A549 (cell line): ENCODE data around the gene NR5A2. TPM values are rescaled to one million over a fixed set of nuclear protein-coding genes. Genes with fewer than 3 reads are reported as not detected.

Source experiments
- ATAC-seq, 2 experiments: fragments of 200-7000 bp in 1 of 2; fragments of >200 bp in 1 of 2; cut with Nextera tagmentation in 1 of 2; cut with Tn5 transposase in 1 of 2; 3 replicates each; pipeline versions ENCODE4 v1.8.0 to v1.9.1; 2018 to 2020; ENCODE audit warnings: mild to moderate bottlenecking in 1 of 2, moderate library complexity in 1 of 2
- CTCF ChIA-PET: fragments of 300-600 bp; sonication (Branson Sonifier 250); formaldehyde crosslinking; extraction: SDS; loops from one replicate; lab custom pipeline; 2021; ENCODE audit warnings: antibody characterized with exemption, inconsistent platforms; lab: Yijun Ruan, JAX
- POLR2A ChIA-PET: fragments of 350-600 bp; formaldehyde crosslinking; extraction: SDS; loops from one replicate; lab custom pipeline; 2021; ENCODE audit warnings: antibody characterized with exemption, inconsistent platforms; lab: Yijun Ruan, JAX
- DNase-seq, 2 experiments: peaks; one replicate each; pipeline versions ENCODE4 v3.0.0 to v3.0.0-alpha.2; 2011 to 2016; ENCODE audit warnings: low read depth in 1 of 2, low spot score in 1 of 2
- FAIRE-seq: peaks from 2 replicates; lab custom pipeline; 2011; peaks lifted over from hg19 to GRCh38; lab: Jason Lieb, UNC
- H3K27ac ChIP-seq, 2 experiments: fragments of >200 bp; sonication (Bioruptor Twin); formaldehyde crosslinking; 3 replicates each; pipeline ENCODE4 v1.5.1; 2016 to 2017
- H3K4me1 ChIP-seq: fragments of >200 bp; sonication (Bioruptor Twin); formaldehyde crosslinking; 3 replicates; pipeline ENCODE4 v1.6.1; 2016
- H3K4me2 ChIP-seq: fragments of >200 bp; sonication (Bioruptor Twin); formaldehyde crosslinking; 3 replicates; pipeline ENCODE4 v1.6.1; 2016
- H3K4me3 ChIP-seq: fragments of >200 bp; sonication (Bioruptor Twin); formaldehyde crosslinking; 3 replicates; pipeline ENCODE4 v1.5.1; 2016
- H3K9me3 ChIP-seq: fragments of >200 bp; sonication (Bioruptor Twin); formaldehyde crosslinking; 3 replicates; pipeline ENCODE4 v1.6.1; 2016
- CBX8 ChIP-seq: fragments of 200-600 bp; sonication (generic); IDR thresholded peaks from 2 replicates; pipeline ENCODE4 v1.6.1; 2016
- CEBPB ChIP-seq, 2 experiments: fragments of >200 bp in 1 of 2; sonication (Bioruptor Twin) in 1 of 2; formaldehyde crosslinking in 1 of 2; IDR thresholded peaks; 2 replicates each; pipeline ENCODE4 v1.6.1; 2012 to 2016
- CHD2 ChIP-seq: fragments of 150-350 bp; IDR thresholded peaks from 2 replicates; pipeline ENCODE4 v1.6.1; 2014; ENCODE audit warnings: low read length; ENCODE audit not compliant: partially characterized antibody
- EHF ChIP-seq: fragments of 250-450 bp; sonication (Bioruptor Pico); IDR thresholded peaks from 2 replicates; pipeline ENCODE4 v1.5.0; 2020; ENCODE audit warnings: mild to moderate bottlenecking
- EHMT2 ChIP-seq: fragments of 200-600 bp; sonication (generic); IDR thresholded peaks from 2 replicates; pipeline ENCODE4 v1.6.1; 2016; ENCODE audit warnings: antibody characterized with exemption, low read depth, mild to moderate bottlenecking, moderate library complexity
- FOSL2 ChIP-seq, 2 experiments: fragments of 450-650 bp in 1 of 2; fragments of >200 bp in 1 of 2; sonication (Bioruptor Twin) in 1 of 2; formaldehyde crosslinking; IDR thresholded peaks; 2 replicates each; pipeline versions ENCODE4 v1.5.0 to v1.6.1; 2016 to 2020; ENCODE audit warnings: mild to moderate bottlenecking in 1 of 2, moderate library complexity in 1 of 2
- FOXS1 ChIP-seq: fragments of 250-450 bp; sonication (Bioruptor Pico); IDR thresholded peaks from 2 replicates; pipeline ENCODE4 v1.5.0; 2020; ENCODE audit warnings: mild to moderate bottlenecking, moderate library complexity
- GATA3 ChIP-seq: IDR thresholded peaks from 2 replicates; pipeline ENCODE4 v1.6.1; 2012; ENCODE audit warnings: borderline replicate concordance
- HEYL ChIP-seq: fragments of 250-450 bp; sonication (Bioruptor Pico); IDR thresholded peaks from 2 replicates; pipeline ENCODE4 v1.8.0; 2021; ENCODE audit warnings: mild to moderate bottlenecking, moderate library complexity
- KDM1A ChIP-seq: fragments of 200-600 bp; sonication (generic); IDR thresholded peaks from 2 replicates; pipeline ENCODE4 v1.6.1; 2016; ENCODE audit warnings: low read depth, mild to moderate bottlenecking
- MAFK ChIP-seq: fragments of 450-650 bp; IDR thresholded peaks from 2 replicates; pipeline ENCODE4 v1.6.1; 2014; ENCODE audit not compliant: partially characterized antibody
- MAZ ChIP-seq: fragments of 150-350 bp; IDR thresholded peaks from 2 replicates; pipeline ENCODE4 v1.6.1; 2014; ENCODE audit warnings: antibody characterized with exemption, low read depth, low read length, borderline replicate concordance
- NPAS2 ChIP-seq: fragments of 250-450 bp; sonication (Bioruptor Pico); IDR thresholded peaks from 2 replicates; pipeline ENCODE4 v1.8.0; 2022; ENCODE audit warnings: mild to moderate bottlenecking, moderate library complexity, borderline replicate concordance
- PHF8 ChIP-seq: fragments of 200-600 bp; sonication (generic); IDR thresholded peaks from 2 replicates; pipeline ENCODE4 v1.6.1; 2016; ENCODE audit warnings: low read depth, mild to moderate bottlenecking, antibody characterized with exemption, moderate library complexity, borderline replicate concordance
- POLR2AphosphoS2 ChIP-seq: conservative IDR thresholded peaks from 2 replicates; pipeline ENCODE4 v1.6.1; 2012; ENCODE audit warnings: low read length, improper control_type of control experiment, inconsistent platforms
- RAD21 ChIP-seq, 2 experiments: fragments of >200 bp in 1 of 2; sonication (Bioruptor Twin) in 1 of 2; formaldehyde crosslinking in 1 of 2; IDR thresholded peaks in 1 of 2; conservative IDR thresholded peaks in 1 of 2; 2 replicates in 1 of 2; 3 replicates in 1 of 2; pipeline ENCODE4 v1.6.1; 2012 to 2018; ENCODE audit warnings: inconsistent platforms in 1 of 2
- ZC3H11A ChIP-seq: fragments of 450-650 bp; IDR thresholded peaks from 2 replicates; pipeline ENCODE4 v1.6.1; 2014; ENCODE audit warnings: antibody characterized with exemption, mild to moderate bottlenecking
- ZSCAN20 ChIP-seq: fragments of 250-450 bp; sonication (Bioruptor Pico); IDR thresholded peaks from 2 replicates; pipeline ENCODE4 v1.8.0; 2022; ENCODE audit warnings: mild to moderate bottlenecking, moderate library complexity
- WGBS: methylation state at CpG from one replicate; pipeline ENCODE4 v1.1.6; 2017; ENCODE audit errors: missing lambda C conversion rate; 5-methylcytosine and 5-hydroxymethylcytosine counted together
- polyA plus RNA-seq, 4 experiments: library from polyadenylated mRNA; depleted of rRNA in 3 of 4; stranded (reverse); fragments of >200 nt; fragmentation: RNase III in 1 of 4; extraction: RNeasy Plus Mini Kit Qiagen cat#74134 plus additional on column Dnase treatment in 1 of 4; gene quantifications; 2 replicates in 3 of 4; 3 replicates in 1 of 4; pipeline ENCODE4 v1.2.3, GENCODE V29; 2011 to 2017
- TF ChIP-seq, protein P1 (sequence below): fragments of >200 bp; sonication (Bioruptor Twin); formaldehyde crosslinking; IDR thresholded peaks from 3 replicates; pipeline ENCODE4 v1.5.1; 2016
- TF ChIP-seq, protein P2 (sequence below): IDR thresholded peaks from 2 replicates; pipeline ENCODE4 v1.6.1; 2012; ENCODE audit warnings: low read depth, borderline replicate concordance
- TF ChIP-seq, protein P3 (sequence below): fragments of >200 bp; sonication (Bioruptor Twin); formaldehyde crosslinking; IDR thresholded peaks from 3 replicates; pipeline ENCODE4 v1.6.1; 2016
- TF ChIP-seq, protein P4 (sequence below): IDR thresholded peaks from 2 replicates; pipeline ENCODE4 v1.6.1; 2012
- TF ChIP-seq, protein P5 (sequence below): fragments of 150-350 bp; IDR thresholded peaks from 2 replicates; pipeline ENCODE4 v1.6.1; 2014; ENCODE audit warnings: low read depth, mild to moderate bottlenecking, low read length
- TF ChIP-seq, protein P6 (sequence below): IDR thresholded peaks from 2 replicates; pipeline ENCODE4 v1.6.1; 2012
- TF ChIP-seq, protein P7 (sequence below): fragments of 250-450 bp; sonication (Bioruptor Pico); IDR thresholded peaks from 2 replicates; pipeline ENCODE4 v1.5.0; 2021; ENCODE audit warnings: mild to moderate bottlenecking, moderate library complexity, borderline replicate concordance
- TF ChIP-seq, protein P8 (sequence below): fragments of >200 bp; sonication (Bioruptor Twin); formaldehyde crosslinking; IDR thresholded peaks from 2 replicates; pipeline ENCODE4 v1.6.1; 2016

NR5A2 gene
- polyA plus RNA-seq, 2 of the 4 experiments (the other 2 are of a cell fraction): 12.0 to 24.1 TPM

DNA sequence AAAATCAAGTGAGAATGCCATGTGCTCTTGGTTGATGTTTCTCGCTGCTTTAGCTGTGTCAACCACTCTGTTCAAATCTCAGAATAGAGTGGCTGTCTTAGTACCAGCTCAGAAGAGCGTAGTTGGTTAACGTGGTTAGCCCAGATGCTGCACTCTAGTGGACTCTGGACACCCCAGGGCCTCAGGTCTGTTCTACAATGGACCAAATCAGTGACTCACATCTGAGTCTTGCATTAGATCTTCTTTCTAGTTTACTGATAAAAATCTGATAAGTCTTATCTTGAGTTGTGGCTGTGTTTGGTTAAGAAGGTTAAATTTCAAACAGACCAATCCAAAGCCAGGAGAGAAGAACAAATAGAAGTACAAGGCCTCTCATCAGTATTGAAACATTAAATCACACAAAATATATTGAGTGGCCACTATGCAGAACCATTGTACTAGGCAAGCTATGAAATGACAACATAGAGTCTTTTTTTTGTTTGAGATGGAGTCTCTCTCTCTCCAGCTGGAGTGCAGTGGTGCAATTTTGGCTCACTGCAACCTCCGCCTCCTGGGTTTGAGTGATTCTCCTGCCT lies 104.1 kb downstream of the NR5A2 start (continued):
- TF ChIP-seq, protein P1, sequence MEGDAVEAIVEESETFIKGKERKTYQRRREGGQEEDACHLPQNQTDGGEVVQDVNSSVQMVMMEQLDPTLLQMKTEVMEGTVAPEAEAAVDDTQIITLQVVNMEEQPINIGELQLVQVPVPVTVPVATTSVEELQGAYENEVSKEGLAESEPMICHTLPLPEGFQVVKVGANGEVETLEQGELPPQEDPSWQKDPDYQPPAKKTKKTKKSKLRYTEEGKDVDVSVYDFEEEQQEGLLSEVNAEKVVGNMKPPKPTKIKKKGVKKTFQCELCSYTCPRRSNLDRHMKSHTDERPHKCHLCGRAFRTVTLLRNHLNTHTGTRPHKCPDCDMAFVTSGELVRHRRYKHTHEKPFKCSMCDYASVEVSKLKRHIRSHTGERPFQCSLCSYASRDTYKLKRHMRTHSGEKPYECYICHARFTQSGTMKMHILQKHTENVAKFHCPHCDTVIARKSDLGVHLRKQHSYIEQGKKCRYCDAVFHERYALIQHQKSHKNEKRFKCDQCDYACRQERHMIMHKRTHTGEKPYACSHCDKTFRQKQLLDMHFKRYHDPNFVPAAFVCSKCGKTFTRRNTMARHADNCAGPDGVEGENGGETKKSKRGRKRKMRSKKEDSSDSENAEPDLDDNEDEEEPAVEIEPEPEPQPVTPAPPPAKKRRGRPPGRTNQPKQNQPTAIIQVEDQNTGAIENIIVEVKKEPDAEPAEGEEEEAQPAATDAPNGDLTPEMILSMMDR: peak; percentile 52
- TF ChIP-seq MAZ (no peak), FOSL2 (IDR thresholded peaks at IDR 0.05) (peak; percentile 79), FOSL2 (CRISPR knock-in tag; IDR thresholded peaks at IDR 0.05) (peak; percentile 82), CBX8 (no peak), NPAS2 (CRISPR knock-in tag) (no peak), FOXS1 (CRISPR knock-in tag) (no peak), ZSCAN20 (no peak)
- TF ChIP-seq, protein P2, sequence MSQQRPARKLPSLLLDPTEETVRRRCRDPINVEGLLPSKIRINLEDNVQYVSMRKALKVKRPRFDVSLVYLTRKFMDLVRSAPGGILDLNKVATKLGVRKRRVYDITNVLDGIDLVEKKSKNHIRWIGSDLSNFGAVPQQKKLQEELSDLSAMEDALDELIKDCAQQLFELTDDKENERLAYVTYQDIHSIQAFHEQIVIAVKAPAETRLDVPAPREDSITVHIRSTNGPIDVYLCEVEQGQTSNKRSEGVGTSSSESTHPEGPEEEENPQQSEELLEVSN: no peak
- TF ChIP-seq, protein P3, sequence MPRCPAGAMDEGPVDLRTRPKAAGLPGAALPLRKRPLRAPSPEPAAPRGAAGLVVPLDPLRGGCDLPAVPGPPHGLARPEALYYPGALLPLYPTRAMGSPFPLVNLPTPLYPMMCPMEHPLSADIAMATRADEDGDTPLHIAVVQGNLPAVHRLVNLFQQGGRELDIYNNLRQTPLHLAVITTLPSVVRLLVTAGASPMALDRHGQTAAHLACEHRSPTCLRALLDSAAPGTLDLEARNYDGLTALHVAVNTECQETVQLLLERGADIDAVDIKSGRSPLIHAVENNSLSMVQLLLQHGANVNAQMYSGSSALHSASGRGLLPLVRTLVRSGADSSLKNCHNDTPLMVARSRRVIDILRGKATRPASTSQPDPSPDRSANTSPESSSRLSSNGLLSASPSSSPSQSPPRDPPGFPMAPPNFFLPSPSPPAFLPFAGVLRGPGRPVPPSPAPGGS: peak; percentile 78; the same call in 2 of the 3 replicates

DNA sequence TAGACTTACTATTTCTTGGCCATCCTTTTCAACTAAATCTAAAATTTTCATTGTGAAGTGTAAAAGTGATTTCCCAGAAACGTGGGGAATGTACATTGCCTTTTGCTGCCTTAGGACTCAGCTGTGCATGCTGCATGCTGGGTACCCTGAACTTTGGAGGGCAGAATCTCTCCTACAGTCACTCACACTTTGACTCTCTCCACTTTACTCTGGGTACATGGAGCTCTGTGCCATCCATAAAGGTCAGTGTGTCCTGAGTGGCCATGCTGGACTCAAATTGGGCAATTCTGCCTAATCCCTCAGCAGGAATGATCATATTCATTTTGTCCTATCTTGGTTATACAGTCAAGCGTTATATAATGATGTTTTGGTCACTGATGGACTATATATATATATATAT lies 105.6 kb downstream of the NR5A2 start:
- H3K4me2 ChIP-seq: no peak overlapping the region
- DNase-seq: no peak
- no peak overlapping the region for H3K4me3 ChIP-seq
- peaks cover 53% of the 10 kb centered on the region for H3K4me1 ChIP-seq
- ChIA-PET POLR2A (no interaction called here), CTCF (interaction anchor here (1.0 to 1.5 kb wide), 3 partner anchors 356 to 448 kb away, joined by 3 to 5 read pairs (median 4); no protein-coding TSS in a partner anchor)
- FAIRE-seq: no peak
- no peak for ATAC-seq
- TF ChIP-seq, protein P4, sequence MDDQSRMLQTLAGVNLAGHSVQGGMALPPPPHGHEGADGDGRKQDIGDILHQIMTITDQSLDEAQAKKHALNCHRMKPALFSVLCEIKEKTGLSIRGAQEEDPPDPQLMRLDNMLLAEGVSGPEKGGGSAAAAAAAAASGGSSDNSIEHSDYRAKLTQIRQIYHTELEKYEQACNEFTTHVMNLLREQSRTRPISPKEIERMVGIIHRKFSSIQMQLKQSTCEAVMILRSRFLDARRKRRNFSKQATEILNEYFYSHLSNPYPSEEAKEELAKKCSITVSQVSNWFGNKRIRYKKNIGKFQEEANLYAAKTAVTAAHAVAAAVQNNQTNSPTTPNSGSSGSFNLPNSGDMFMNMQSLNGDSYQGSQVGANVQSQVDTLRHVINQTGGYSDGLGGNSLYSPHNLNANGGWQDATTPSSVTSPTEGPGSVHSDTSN: no peak
- TF ChIP-seq POLR2AphosphoS2: no peak
- TF ChIP-seq, protein P5, sequence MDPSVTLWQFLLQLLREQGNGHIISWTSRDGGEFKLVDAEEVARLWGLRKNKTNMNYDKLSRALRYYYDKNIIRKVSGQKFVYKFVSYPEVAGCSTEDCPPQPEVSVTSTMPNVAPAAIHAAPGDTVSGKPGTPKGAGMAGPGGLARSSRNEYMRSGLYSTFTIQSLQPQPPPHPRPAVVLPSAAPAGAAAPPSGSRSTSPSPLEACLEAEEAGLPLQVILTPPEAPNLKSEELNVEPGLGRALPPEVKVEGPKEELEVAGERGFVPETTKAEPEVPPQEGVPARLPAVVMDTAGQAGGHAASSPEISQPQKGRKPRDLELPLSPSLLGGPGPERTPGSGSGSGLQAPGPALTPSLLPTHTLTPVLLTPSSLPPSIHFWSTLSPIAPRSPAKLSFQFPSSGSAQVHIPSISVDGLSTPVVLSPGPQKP: no peak
- TF ChIP-seq EHF (CRISPR knock-in tag): no peak
- no peak for TF ChIP-seq CHD2
- no peak for TF ChIP-seq GATA3
- no peak for TF ChIP-seq EHMT2
- TF ChIP-seq ZSCAN20: no peak
- TF ChIP-seq, protein P6, sequence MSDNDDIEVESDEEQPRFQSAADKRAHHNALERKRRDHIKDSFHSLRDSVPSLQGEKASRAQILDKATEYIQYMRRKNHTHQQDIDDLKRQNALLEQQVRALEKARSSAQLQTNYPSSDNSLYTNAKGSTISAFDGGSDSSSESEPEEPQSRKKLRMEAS: no peak
- TF ChIP-seq FOXS1 (CRISPR knock-in tag): no peak
- no peak for TF ChIP-seq MAFK
- no peak for TF ChIP-seq KDM1A
- no peak for TF ChIP-seq ZC3H11A
- TF ChIP-seq, protein P7, sequence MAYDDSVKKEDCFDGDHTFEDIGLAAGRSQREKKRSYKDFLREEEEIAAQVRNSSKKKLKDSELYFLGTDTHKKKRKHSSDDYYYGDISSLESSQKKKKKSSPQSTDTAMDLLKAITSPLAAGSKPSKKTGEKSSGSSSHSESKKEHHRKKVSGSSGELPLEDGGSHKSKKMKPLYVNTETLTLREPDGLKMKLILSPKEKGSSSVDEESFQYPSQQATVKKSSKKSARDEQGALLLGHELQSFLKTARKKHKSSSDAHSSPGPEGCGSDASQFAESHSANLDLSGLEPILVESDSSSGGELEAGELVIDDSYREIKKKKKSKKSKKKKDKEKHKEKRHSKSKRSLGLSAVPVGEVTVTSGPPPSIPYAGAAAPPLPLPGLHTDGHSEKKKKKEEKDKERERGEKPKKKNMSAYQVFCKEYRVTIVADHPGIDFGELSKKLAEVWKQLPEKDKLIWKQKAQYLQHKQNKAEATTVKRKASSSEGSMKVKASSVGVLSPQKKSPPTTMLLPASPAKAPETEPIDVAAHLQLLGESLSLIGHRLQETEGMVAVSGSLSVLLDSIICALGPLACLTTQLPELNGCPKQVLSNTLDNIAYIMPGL (CRISPR knock-in tag): no peak
- TF ChIP-seq, protein P8, sequence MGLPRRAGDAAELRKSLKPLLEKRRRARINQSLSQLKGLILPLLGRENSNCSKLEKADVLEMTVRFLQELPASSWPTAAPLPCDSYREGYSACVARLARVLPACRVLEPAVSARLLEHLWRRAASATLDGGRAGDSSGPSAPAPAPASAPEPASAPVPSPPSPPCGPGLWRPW: no peak
- no peak for TF ChIP-seq PHF8
- TF ChIP-seq HEYL (CRISPR knock-in tag): no peak
- no peak for TF ChIP-seq RAD21 (conservative IDR thresholded peaks at IDR 0.05 in 1 of 2, IDR thresholded peaks at IDR 0.05 in 1 of 2)
- no peak for TF ChIP-seq NPAS2 (CRISPR knock-in tag)
- no peak for TF ChIP-seq CEBPB (IDR thresholded peaks at IDR 0.05)
- 86% methylated on average over 2 of the region's 2 CpGs for WGBS
- H3K27ac ChIP-seq: peak overlapping the region; percentile 71 to 83; a peak in 4 of 6 replicates
- H3K9me3 ChIP-seq: no peaks in the 10 kb centered on the region
